Testis (tissue), 3 donors: Measurements from ENCODE around the gene NKAIN2. TPM values are rescaled to one million over a fixed set of nuclear protein-coding genes. Genes with fewer than 3 reads are reported as not detected.

Experiments used
- DNase-seq: peaks from one replicate; pipeline ENCODE4 v3.0.0-alpha.2; 2019
- H3K27ac ChIP-seq, 2 donors: fragments of 200-600 bp; sonication (generic); one replicate each; pipeline ENCODE4 v1.5.1; 2019
- H3K27me3 ChIP-seq: fragments of 200-600 bp; sonication (generic); one replicate; pipeline ENCODE4 v1.5.1; 2019
- H3K36me3 ChIP-seq: fragments of 200-600 bp; sonication (generic); one replicate; pipeline ENCODE4 v1.5.1; 2017; ENCODE audit warnings: low read depth; ENCODE audit errors: missing control alignments
- H3K4me1 ChIP-seq: fragments of 200-600 bp; sonication (generic); one replicate; pipeline ENCODE4 v1.5.1; 2019
- H3K4me3 ChIP-seq, 2 donors: fragments of 200-600 bp; sonication (generic); one replicate each; pipeline ENCODE4 v1.5.1; 2017 to 2019
- H3K9me3 ChIP-seq: fragments of 200-600 bp; sonication (generic); one replicate; pipeline ENCODE4 v1.5.1; 2017
- CTCF ChIP-seq, 3 experiments: fragments of 450-650 bp in 2 of 3; fragments of 200-600 bp in 1 of 3; sonication (generic) in 1 of 3; IDR thresholded peaks; one replicate each; pipeline ENCODE4 v1.5.1; 2016 to 2019; ENCODE audit warnings: antibody characterized with exemption in 3 of 3, mild to moderate bottlenecking in 2 of 3, moderate library complexity in 1 of 3
- POLR2A ChIP-seq: fragments of 450-650 bp; IDR thresholded peaks from one replicate; pipeline ENCODE4 v1.6.1; 2017; ENCODE audit warnings: antibody characterized with exemption, mild to moderate bottlenecking, moderate library complexity
- WGBS, 2 donors: methylation state at CpG; one replicate each; pipeline ENCODE4 v1.1.5; 2018; 5-methylcytosine and 5-hydroxymethylcytosine counted together
- intact Hi-C: fragments of 100-400 bp; cut with DNase I; formaldehyde crosslinking; loops from one replicate; pipeline ENCODE4 v1.15.1; 2023; ENCODE audit warnings: low total_unique reads
- polyA plus RNA-seq: library from polyadenylated mRNA; stranded (reverse); fragments of 350-450 nt; fragmentation: Illumina TruSeq; extraction: RNeasy Lipid Tissue Mini Kit (QIAGEN cat#74804); gene quantifications from one replicate; pipeline ENCODE4 v1.2.3, GENCODE V29; 2014; ENCODE audit warnings: low read depth, low replicate concordance; ENCODE audit not compliant: insufficient read depth
- total RNA-seq, 2 donors: library from RNA; depleted of rRNA; stranded (reverse); fragments of >200 nt; gene quantifications; one replicate each; pipeline ENCODE4 v1.2.3, GENCODE V29; 2016

Gene NKAIN2
- total and polyA plus RNA-seq, 3 donors from 2014 or later, result 0.56 to 1.1 (median 0.71) TPM

- TF ChIP-seq CTCF (IDR thresholded peaks at IDR 0.05) (no peak), POLR2A (no peak)
- intact Hi-C loops, result no loop called here
- WGBS, 2 donors, result 74 to 75% methylated on average over 2 of the region's 2 CpGs
Observed at GRCh38 chr6:123769431-123769830, 34.2 kb upstream of the NKAIN2 start.

GRCh38 chr6:123770247-123770949 lies 33.3 kb upstream of the NKAIN2 start:
- intact Hi-C loops, result no loop called here

More at GRCh38 chr6:123769431-123769830, 34.2 kb upstream of the NKAIN2 start:
- DNase-seq, result no peak
- no peak overlapping the region for H3K27ac ChIP-seq
- no peaks in the 10 kb centered on the region for H3K9me3 ChIP-seq
- no peaks in the 10 kb centered on the region for H3K4me1 ChIP-seq
- no peaks in the 10 kb centered on the region for H3K36me3 ChIP-seq
- H3K4me3 ChIP-seq, result no peak overlapping the region
- H3K27me3 ChIP-seq, result no peaks in the 10 kb centered on the region

GRCh38 chr6:123771126-123771525 lies 32.5 kb upstream of the NKAIN2 start:
- intact Hi-C loops, result no loop called here
- Histone ChIP-seq H3K27me3 (no peaks in the 10 kb centered on the region), H3K9me3 (no peaks in the 10 kb centered on the region), H3K36me3 (no peaks in the 10 kb centered on the region), H3K4me3 (no peak overlapping the region), H3K27ac (no peak overlapping the region), H3K4me1 (no peaks in the 10 kb centered on the region)
- TF ChIP-seq POLR2A (no peak), CTCF (IDR thresholded peaks at IDR 0.05) (no peak)
- 55 to 67% methylated on average over 2 of the region's 2 CpGs for WGBS, 2 donors
- no peak for DNase-seq

More at GRCh38 chr6:123770247-123770949, 33.3 kb upstream of the NKAIN2 start:
- Histone ChIP-seq H3K27me3 (no peaks in the 10 kb centered on the region), H3K27ac (no peak overlapping the region), H3K4me3 (no peak overlapping the region), H3K9me3 (no peaks in the 10 kb centered on the region), H3K4me1 (no peaks in the 10 kb centered on the region), H3K36me3 (no peaks in the 10 kb centered on the region)
- WGBS, 2 donors, result 66 to 77% methylated on average over 3 of the region's 3 CpGs
- no peak for DNase-seq
- TF ChIP-seq POLR2A (no peak), CTCF (IDR thresholded peaks at IDR 0.05) (no peak)

- WGBS, 2 donors, result 25 to 40% methylated on average over 3 of the region's 3 CpGs
- Histone ChIP-seq H3K4me3 (no peak overlapping the region), H3K27me3 (no peaks in the 10 kb centered on the region), H3K27ac (no peak overlapping the region), H3K4me1 (no peaks in the 10 kb centered on the region), H3K36me3 (no peaks in the 10 kb centered on the region), H3K9me3 (no peaks in the 10 kb centered on the region)
- TF ChIP-seq POLR2A (no peak), CTCF (IDR thresholded peaks at IDR 0.05) (no peak)
- no peak for DNase-seq
- intact Hi-C loops, result no loop called here
Observed at GRCh38 chr6:123777563-123777962, 26.1 kb upstream of the NKAIN2 start.

- Histone ChIP-seq H3K27ac (no peak overlapping the region), H3K4me3 (no peak overlapping the region), H3K9me3 (no peaks in the 10 kb centered on the region), H3K36me3 (no peaks in the 10 kb centered on the region), H3K27me3 (no peaks in the 10 kb centered on the region), H3K4me1 (no peaks in the 10 kb centered on the region)
- 53 to 58% methylated on average over 1 of the region's 1 CpG for WGBS, 2 donors
- TF ChIP-seq POLR2A, result no peak
- no peak for TF ChIP-seq CTCF (IDR thresholded peaks at IDR 0.05)
- intact Hi-C loops, result loop anchor here (10.0 kb wide), 1 partner anchor 825 kb away; no protein-coding TSS in a partner anchor
- DNase-seq, result no peak
Observed at GRCh38 chr6:123780021-123780420, 23.6 kb upstream of the NKAIN2 start.
